ENCODE data around the gene SEMA4F.

Gene SEMA4F

DNA sequence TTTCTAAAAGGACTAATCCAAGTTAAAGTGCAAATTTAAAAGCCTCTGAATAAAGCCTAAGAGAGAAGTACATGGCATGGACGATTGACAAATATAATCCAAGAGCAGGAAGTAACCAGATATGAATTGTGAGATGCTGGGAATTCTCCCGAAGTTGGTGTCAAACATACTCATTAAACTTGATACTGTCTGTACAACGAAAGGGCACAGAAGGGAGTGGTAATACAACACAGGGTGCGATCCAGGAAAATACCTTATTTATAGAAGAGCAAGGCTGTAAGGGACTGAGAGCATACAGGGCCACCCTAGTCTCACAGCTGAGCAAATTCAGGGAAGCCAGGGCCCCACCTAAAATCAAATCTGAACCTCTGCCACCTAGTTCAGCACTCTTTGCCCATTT lies 41.6 kb downstream of the SEMA4F start:
- TF ChIP-seq, protein P1, sequence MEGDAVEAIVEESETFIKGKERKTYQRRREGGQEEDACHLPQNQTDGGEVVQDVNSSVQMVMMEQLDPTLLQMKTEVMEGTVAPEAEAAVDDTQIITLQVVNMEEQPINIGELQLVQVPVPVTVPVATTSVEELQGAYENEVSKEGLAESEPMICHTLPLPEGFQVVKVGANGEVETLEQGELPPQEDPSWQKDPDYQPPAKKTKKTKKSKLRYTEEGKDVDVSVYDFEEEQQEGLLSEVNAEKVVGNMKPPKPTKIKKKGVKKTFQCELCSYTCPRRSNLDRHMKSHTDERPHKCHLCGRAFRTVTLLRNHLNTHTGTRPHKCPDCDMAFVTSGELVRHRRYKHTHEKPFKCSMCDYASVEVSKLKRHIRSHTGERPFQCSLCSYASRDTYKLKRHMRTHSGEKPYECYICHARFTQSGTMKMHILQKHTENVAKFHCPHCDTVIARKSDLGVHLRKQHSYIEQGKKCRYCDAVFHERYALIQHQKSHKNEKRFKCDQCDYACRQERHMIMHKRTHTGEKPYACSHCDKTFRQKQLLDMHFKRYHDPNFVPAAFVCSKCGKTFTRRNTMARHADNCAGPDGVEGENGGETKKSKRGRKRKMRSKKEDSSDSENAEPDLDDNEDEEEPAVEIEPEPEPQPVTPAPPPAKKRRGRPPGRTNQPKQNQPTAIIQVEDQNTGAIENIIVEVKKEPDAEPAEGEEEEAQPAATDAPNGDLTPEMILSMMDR (IDR thresholded peaks at IDR 0.05; ENCODE audit: insufficient read depth, low read length, missing control alignments) = no peak
- POLR2A ChIA-PET = no interaction called here
- CTCF ChIA-PET = interaction anchor here (1.3 to 2.2 kb wide), 2 partner anchors 16 to 181 kb away, joined by 3 to 31 read pairs; no protein-coding TSS in a partner anchor
- no peak overlapping the region for H3K4me3 ChIP-seq (ENCODE audit: low read depth, low read length)
- DNase-seq (ENCODE audit: low read depth, low spot score) = no peak

DNA sequence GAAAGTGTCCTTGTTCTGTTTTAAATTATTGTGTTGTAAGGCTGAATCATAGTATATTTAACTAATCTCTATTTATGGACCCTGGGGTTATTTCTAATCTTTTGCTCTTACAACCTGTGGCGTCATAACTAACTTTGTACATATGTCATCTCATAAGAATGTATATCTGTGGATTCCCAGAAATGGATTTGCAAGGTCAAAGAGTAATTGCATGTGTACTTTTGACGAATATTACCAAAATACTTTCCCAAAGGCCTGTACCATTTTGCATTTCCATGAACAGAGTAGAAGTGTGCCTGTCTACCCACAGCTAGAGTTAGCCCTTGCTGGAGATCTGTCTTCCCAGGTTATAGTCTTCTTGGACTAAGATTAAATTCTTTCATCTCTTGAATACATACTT lies 42.8 kb downstream of the SEMA4F start:
- TF ChIP-seq, protein P1 (IDR thresholded peaks at IDR 0.05; ENCODE audit: insufficient read depth, low read length, missing control alignments) = no peak
- DNase-seq (ENCODE audit: low read depth, low spot score) = no peak
- H3K4me3 ChIP-seq (ENCODE audit: low read depth, low read length) = no peak overlapping the region
- POLR2A ChIA-PET = no interaction called here
- CTCF ChIA-PET = interaction anchor here (0.7 to 10.2 kb wide), 5 partner anchors 9 to 222 kb away, joined by 3 to 97 read pairs (median 4); no protein-coding TSS in a partner anchor

DNA sequence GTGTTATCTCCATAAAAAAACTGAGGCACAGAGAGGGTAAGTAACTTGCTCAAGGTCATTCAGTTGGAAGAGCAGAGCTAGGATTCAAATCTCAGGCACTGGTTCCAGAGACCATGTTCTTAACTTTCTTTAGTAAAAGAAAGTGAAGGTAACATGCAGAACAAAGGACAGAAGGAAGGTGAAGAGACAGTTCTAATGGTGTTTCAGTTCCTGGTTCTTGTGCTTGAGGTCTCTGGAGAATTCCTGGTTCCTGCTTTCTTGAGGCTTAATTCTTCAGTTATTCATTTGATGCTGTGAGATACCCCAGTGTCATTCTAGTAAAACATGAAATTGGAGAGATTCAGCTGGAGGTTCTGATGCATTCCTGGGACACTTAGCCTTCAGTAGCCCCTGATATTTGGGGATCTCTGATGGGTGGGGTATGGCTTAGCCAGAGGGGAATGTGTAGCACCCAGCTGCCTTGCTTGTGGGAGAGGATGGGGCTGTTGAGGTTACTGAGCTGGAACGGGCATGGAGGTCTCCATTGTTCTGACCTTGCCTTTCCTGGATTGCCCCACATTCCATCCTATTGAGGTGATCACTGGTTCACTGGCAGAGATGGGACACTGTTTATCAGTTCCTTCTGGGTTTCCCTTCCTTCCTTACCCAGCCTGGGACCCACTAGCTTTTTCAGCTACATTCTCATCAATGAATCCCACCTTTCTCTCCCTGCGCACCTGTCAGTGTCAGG lies 46.8 kb downstream of the SEMA4F start:
- TF ChIP-seq, protein P1 (IDR thresholded peaks at IDR 0.05; ENCODE audit: insufficient read depth, low read length, missing control alignments) = no peak
- ChIA-PET POLR2A (no interaction called here), CTCF (interaction anchor here (1.4 to 10.2 kb wide), 6 partner anchors 10 to 176 kb away, joined by 3 to 97 read pairs (median 13); no protein-coding TSS in a partner anchor)
- DNase-seq (ENCODE audit: low read depth, low spot score) = no peak
- H3K4me3 ChIP-seq (ENCODE audit: low read depth, low read length) = no peak overlapping the region

DNA sequence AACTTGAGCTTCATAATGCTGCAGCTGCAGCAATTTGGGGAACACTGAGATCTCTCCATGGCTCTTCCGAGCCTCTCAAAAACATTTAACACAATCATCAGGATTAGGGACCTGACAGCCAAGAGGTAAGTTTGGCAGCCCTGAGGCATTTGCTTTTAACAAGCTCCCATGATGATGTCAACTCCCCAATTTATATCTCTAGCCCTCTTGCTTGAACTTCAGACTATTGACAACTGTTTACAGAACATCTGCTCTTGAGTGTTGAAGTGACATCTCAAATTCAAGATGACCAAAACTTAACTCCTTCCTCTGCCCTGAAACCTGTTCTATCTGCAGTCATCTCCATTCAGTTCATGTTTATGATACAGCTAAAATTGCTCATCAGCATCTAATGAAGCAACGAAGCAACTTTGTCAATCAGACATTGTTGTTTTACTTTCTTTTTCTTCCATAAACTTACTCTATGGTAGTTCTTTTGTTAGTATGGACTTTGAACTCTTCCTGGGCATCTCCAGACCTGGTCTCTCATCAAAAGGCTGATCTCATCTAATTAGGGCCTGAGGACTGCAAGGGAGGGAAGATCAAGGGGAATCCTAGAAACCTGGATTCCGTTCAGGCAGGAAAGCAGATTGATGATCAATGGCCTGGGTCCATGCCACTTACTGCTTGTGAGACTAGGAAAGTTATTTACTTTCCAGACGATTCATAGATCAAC lies 48.1 kb downstream of the SEMA4F start:
- TF ChIP-seq, protein P1 (IDR thresholded peaks at IDR 0.05; ENCODE audit: insufficient read depth, low read length, missing control alignments) = no peak
- no peak for DNase-seq (ENCODE audit: low read depth, low spot score)
- CTCF ChIA-PET = interaction anchor here (1.4 to 10.2 kb wide), 6 partner anchors 11 to 175 kb away, joined by 3 to 97 read pairs (median 13); no protein-coding TSS in a partner anchor
- POLR2A ChIA-PET = no interaction called here
- no peak overlapping the region for H3K4me3 ChIP-seq (ENCODE audit: low read depth, low read length)

DNA sequence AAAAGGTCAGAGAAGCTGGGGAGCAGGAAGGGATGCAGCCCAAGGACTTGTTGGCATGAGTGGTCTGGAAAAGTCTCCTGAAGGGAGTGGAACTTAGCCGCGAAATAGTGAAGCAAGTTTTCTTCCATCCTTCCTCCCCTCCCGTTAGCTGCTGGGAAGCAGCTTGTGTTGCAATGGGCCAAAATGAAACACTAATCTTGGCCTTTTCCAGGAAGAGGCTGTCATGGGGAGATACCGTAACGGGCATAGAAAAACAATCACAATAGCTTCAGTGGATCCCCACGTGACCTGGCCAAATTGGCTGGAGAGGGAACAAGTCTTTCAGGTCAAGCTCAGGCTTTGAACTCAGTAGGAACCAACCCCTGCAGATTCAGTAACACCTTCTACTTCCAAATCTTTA lies 49.3 kb downstream of the SEMA4F start:
- POLR2A ChIA-PET = interaction anchor here (0.5 kb wide), 1 partner anchor 146 kb away, joined by 3 read pairs; no protein-coding TSS in a partner anchor
- TF ChIP-seq, protein P1 (IDR thresholded peaks at IDR 0.05; ENCODE audit: insufficient read depth, low read length, missing control alignments) = no peak
- CTCF ChIA-PET = interaction anchor here (1.0 to 10.2 kb wide), 4 partner anchors 9 to 15 kb away, joined by 4 to 97 read pairs (median 14); no protein-coding TSS in a partner anchor
- no peak overlapping the region for H3K4me3 ChIP-seq (ENCODE audit: low read depth, low read length)
- DNase-seq (ENCODE audit: low read depth, low spot score) = no peak

DNA sequence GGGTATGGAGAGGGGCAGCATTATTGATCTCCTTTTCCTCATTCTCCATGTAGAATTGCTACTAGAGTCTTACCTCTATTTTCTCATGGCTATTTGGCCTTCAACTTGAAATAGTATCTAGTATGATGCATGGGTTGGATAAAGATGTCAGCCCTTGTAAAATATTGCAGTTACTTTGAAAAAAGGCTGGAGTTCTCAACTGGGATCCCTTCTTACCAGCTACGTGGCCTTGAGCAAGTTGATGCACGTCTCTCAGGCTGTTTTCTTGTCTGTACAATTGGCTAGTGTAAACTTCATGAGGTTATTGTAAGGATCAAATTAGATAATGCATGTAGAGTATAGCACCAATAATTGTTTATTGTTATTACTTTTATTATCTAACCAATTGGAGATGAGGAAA lies 50.2 kb downstream of the SEMA4F start:
- H3K4me3 ChIP-seq (ENCODE audit: low read depth, low read length) = no peak overlapping the region
- ChIA-PET POLR2A (no interaction called here), CTCF (interaction anchor here (10.2 kb wide), 1 partner anchor 10 kb away, joined by 97 read pairs; no protein-coding TSS in a partner anchor)
- TF ChIP-seq, protein P1 (IDR thresholded peaks at IDR 0.05; ENCODE audit: insufficient read depth, low read length, missing control alignments) = no peak
- no peak for DNase-seq (ENCODE audit: low read depth, low spot score)

All from AG04449 (cell line).